Mucosa of rectum (tissue), 2 donors: ENCODE data around the gene LY6G6C.

Source experiments
- H3K27ac ChIP-seq, 2 donors: one replicate each; pipeline ENCODE4 v1.7.0; 2013; ENCODE audit warnings: inconsistent platforms in 2 of 2, low read depth in 2 of 2, low read length in 2 of 2
- H3K27me3 ChIP-seq, 2 donors: one replicate each; pipeline ENCODE4 v1.7.0; 2013; ENCODE audit warnings: low read length in 2 of 2; ENCODE audit not compliant: control insufficient read depth in 2 of 2, insufficient read depth in 2 of 2
- H3K36me3 ChIP-seq, 2 donors: one replicate each; pipeline ENCODE4 v1.7.0; 2013; ENCODE audit warnings: low read length in 2 of 2; ENCODE audit not compliant: control insufficient read depth in 2 of 2, insufficient read depth in 2 of 2
- H3K4me1 ChIP-seq, 2 donors: one replicate each; pipeline ENCODE4 v1.7.0; 2013; ENCODE audit warnings: low read length in 2 of 2, mild to moderate bottlenecking in 1 of 2; ENCODE audit not compliant: control insufficient read depth in 2 of 2, insufficient read depth in 2 of 2
- H3K4me3 ChIP-seq, 2 donors: one replicate each; pipeline ENCODE4 v1.7.0; 2013; ENCODE audit warnings: low read length in 2 of 2
- H3K9ac ChIP-seq, 2 donors: one replicate each; pipeline ENCODE4 v1.7.0; 2013; ENCODE audit warnings: low read length in 2 of 2, low read depth in 1 of 2, mild to moderate bottlenecking in 1 of 2
- H3K9me3 ChIP-seq, 2 donors: one replicate each; pipeline ENCODE4 v1.7.0; 2013; ENCODE audit warnings: low read length in 2 of 2; ENCODE audit not compliant: control insufficient read depth in 2 of 2
- donor health status: healthy.
- donor health status: Normal muscosa, but diverticular disease.

The LY6G6C gene

GRCh38 chr6:31762878-31763618 is 41.5 kb upstream of the LY6G6C start:
- Histone ChIP-seq H3K9ac (no peak overlapping the region), H3K4me3 (no peak overlapping the region), H3K9me3 (no peaks in the 10 kb centered on the region), H3K27me3 (no peaks in the 10 kb centered on the region), H3K36me3 (no peaks in the 10 kb centered on the region), H3K27ac (no peak overlapping the region), H3K4me1 (no peaks in the 10 kb centered on the region)

GRCh38 chr6:31762356-31762755 is 40.8 kb upstream of the LY6G6C start, which contains the start of gene SAPCD1:
SAPCD1 (plus strand) TSS chr6:31762656; CDS start chr6:31763055, 399 bp downstream.
- Histone ChIP-seq H3K9ac (no peak within 1 kb of the TSS), H3K4me3 (no peak within 1 kb of the TSS), H3K36me3 (no peaks in the 10 kb centered on the region)

GRCh38 chr6:31761343-31761742 is 39.8 kb upstream of the LY6G6C start:
- no peak overlapping the region for H3K4me3 ChIP-seq
- no peaks in the 10 kb centered on the region for H3K4me1 ChIP-seq
- no peaks in the 10 kb centered on the region for H3K9me3 ChIP-seq
- no peak overlapping the region for H3K27ac ChIP-seq
- no peaks in the 10 kb centered on the region for H3K36me3 ChIP-seq
- H3K27me3 ChIP-seq = no peaks in the 10 kb centered on the region
- H3K9ac ChIP-seq = no peak overlapping the region

More at GRCh38 chr6:31762356-31762755, 40.8 kb upstream of the LY6G6C start, which contains the start of gene SAPCD1:
- H3K4me1 ChIP-seq = no peaks in the 10 kb centered on the region
- no peaks in the 10 kb centered on the region for H3K27me3 ChIP-seq
- H3K9me3 ChIP-seq = no peaks in the 10 kb centered on the region
- no peak within 1 kb of the TSS for H3K27ac ChIP-seq

DNA sequence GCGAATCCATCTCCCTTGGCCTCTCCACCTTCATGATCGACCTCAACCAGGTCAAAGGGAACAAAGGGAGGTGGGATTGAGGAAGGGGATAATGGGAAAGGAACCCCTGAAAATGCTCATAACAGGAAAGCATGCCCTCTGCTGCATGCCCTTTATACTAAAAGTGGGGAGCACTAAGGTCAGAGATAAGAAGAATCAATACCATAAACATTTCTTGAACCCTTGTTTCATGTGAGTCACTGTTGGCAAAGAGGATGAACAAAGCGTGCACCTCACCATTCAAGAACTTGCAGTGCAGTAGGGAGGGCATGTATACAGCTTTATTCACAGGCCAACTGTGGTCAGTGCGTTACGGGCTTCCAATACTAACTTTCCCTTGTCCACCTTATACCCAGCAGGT is 39.2 kb upstream of the LY6G6C start:
- H3K36me3 ChIP-seq = no peaks in the 10 kb centered on the region
- no peak overlapping the region for H3K27ac ChIP-seq
- H3K9ac ChIP-seq = no peak overlapping the region
- H3K27me3 ChIP-seq = no peaks in the 10 kb centered on the region
- no peaks in the 10 kb centered on the region for H3K4me1 ChIP-seq
- H3K4me3 ChIP-seq = no peak overlapping the region
- no peaks in the 10 kb centered on the region for H3K9me3 ChIP-seq

GRCh38 chr6:31758281-31758680 is 36.7 kb upstream of the LY6G6C start:
- H3K36me3 ChIP-seq = no peaks in the 10 kb centered on the region
- H3K9ac ChIP-seq = no peak overlapping the region
- H3K4me3 ChIP-seq = no peak overlapping the region
- H3K27ac ChIP-seq = no peak overlapping the region
- no peaks in the 10 kb centered on the region for H3K4me1 ChIP-seq
- no peaks in the 10 kb centered on the region for H3K9me3 ChIP-seq
- no peaks in the 10 kb centered on the region for H3K27me3 ChIP-seq

DNA sequence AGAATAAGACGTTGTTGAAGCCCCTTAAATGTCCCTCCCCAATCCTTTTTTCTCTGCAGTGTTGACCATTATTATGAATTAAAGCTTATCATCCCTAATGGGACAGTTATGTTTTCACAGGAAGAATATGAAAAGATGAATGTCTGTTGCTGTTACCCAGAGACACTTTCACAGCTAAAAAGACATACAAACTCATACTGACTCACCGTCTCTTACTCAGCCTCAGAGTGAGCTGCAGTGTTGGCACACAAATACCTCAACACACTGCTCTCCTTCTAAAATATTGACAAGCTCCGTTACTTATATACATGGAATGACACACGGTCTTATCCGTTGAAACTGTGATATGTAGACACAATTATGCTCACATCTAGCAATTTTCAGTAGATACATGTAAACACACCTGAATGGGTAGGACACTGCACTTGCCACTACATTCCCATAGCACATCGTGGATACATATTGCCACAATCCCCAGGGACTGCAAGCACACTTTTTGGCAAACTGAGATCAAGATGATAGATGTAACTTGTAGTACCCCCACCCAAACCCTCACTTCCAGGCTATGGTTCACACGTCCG is 31.3 kb upstream of the LY6G6C start:
- H3K9ac ChIP-seq = no peak overlapping the region
- no peaks in the 10 kb centered on the region for H3K27me3 ChIP-seq
- H3K4me3 ChIP-seq = no peak overlapping the region
- H3K36me3 ChIP-seq = no peaks in the 10 kb centered on the region
- no peaks in the 10 kb centered on the region for H3K4me1 ChIP-seq
- H3K27ac ChIP-seq = no peak overlapping the region
- no peaks in the 10 kb centered on the region for H3K9me3 ChIP-seq

- Histone ChIP-seq H3K27ac (no peak overlapping the region), H3K36me3 (peaks cover 0 to 6% of the 10 kb centered on the region in 2 donors), H3K27me3 (no peaks in the 10 kb centered on the region), H3K4me3 (no peak overlapping the region), H3K4me1 (no peaks in the 10 kb centered on the region), H3K9ac (no peak overlapping the region), H3K9me3 (no peaks in the 10 kb centered on the region)
Observed at GRCh38 chr6:31750411-31751022, 29.0 kb upstream of the LY6G6C start.

DNA sequence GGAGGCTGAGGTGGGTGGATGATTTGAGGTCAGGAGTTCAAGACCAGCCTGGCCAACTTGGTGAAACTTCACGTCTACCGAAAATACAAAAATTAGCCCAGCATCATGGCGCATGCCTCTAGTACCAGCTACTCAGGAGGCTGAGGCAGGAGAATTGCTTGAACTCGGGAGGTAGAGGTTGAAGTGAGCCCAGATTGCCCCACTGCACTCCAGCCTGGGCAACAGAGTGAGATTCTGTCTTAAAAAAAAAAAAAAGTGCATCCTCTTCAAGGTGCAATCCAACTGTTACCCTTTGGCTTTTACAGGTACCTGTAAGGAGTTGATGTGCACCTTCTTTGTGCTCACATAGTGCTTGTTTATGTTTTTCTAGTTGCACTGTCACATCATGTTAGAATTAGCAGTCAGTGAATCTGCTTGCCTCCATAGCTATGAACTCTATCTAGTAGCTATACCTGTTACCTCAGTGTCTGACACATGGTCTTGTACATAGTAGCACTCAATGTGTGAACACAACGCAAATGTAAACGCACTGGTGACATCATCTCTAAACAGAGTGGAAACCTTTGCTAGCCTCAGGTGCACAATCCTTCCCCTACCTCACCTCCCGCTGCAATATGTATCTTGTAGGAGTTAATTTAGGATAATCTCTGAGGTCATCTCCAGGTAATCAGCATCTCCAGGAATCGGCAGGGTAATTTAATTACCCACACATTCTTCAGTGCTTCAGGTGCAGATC is 27.9 kb upstream of the LY6G6C start:
- no peaks in the 10 kb centered on the region for H3K4me1 ChIP-seq
- H3K27me3 ChIP-seq = no peaks in the 10 kb centered on the region
- no peak overlapping the region for H3K27ac ChIP-seq
- H3K4me3 ChIP-seq = no peak overlapping the region
- peaks cover 0 to 6% of the 10 kb centered on the region in 2 donors for H3K36me3 ChIP-seq
- H3K9ac ChIP-seq = no peak overlapping the region
- H3K9me3 ChIP-seq = no peaks in the 10 kb centered on the region

GRCh38 chr6:31744422-31744821 is 22.9 kb upstream of the LY6G6C start:
- Histone ChIP-seq H3K36me3 (peaks cover 0 to 24% of the 10 kb centered on the region in 2 donors), H3K9me3 (no peaks in the 10 kb centered on the region), H3K9ac (no peak overlapping the region), H3K4me3 (no peak overlapping the region), H3K27me3 (no peaks in the 10 kb centered on the region), H3K27ac (no peak overlapping the region), H3K4me1 (peaks cover 5% of the 10 kb centered on the region in 2 donors)

- Histone ChIP-seq H3K4me3 (no peak overlapping the region), H3K4me1 (peaks cover 19 to 20% of the 10 kb centered on the region in 2 donors), H3K27ac (no peak overlapping the region), H3K9me3 (no peaks in the 10 kb centered on the region), H3K27me3 (no peaks in the 10 kb centered on the region), H3K9ac (no peak overlapping the region), H3K36me3 (peaks cover 0 to 24% of the 10 kb centered on the region in 2 donors)
Observed at GRCh38 chr6:31742894-31743293, 21.3 kb upstream of the LY6G6C start.
